ENCODE measurements around the gene FOXD1.
A peak's percentile ranks its signal among the peaks of the same experiment; 100 is the strongest.

- TF ChIP-seq, protein P1, sequence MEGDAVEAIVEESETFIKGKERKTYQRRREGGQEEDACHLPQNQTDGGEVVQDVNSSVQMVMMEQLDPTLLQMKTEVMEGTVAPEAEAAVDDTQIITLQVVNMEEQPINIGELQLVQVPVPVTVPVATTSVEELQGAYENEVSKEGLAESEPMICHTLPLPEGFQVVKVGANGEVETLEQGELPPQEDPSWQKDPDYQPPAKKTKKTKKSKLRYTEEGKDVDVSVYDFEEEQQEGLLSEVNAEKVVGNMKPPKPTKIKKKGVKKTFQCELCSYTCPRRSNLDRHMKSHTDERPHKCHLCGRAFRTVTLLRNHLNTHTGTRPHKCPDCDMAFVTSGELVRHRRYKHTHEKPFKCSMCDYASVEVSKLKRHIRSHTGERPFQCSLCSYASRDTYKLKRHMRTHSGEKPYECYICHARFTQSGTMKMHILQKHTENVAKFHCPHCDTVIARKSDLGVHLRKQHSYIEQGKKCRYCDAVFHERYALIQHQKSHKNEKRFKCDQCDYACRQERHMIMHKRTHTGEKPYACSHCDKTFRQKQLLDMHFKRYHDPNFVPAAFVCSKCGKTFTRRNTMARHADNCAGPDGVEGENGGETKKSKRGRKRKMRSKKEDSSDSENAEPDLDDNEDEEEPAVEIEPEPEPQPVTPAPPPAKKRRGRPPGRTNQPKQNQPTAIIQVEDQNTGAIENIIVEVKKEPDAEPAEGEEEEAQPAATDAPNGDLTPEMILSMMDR (IDR thresholded peaks at IDR 0.05) = peak in 1 of 6 experiments; percentile 9
- no peak for TF ChIP-seq POLR2A (IDR thresholded peaks at IDR 0.05)
Observed at GRCh38 chr5:73446631-73447529, 1.7 kb downstream of the FOXD1 start.
